NCI-H446 treated with DMSO at 0.1 percent for 48 hours (cell line): ENCODE measurements around the gene SLC2A1.

Experiments used
- DNase-seq: peaks from one replicate; lab custom pipeline; 2025; lab: John Stamatoyannopoulos, UW

Gene SLC2A1

GRCh38 chr1:42960566-42961311 is 2.1 kb upstream of the SLC2A1 start:
- no peak for DNase-seq

GRCh38 chr1:42960122-42960390 is 1.4 kb upstream of the SLC2A1 start:
- no peak for DNase-seq

GRCh38 chr1:42957880-42958487 is 684 bp downstream of the SLC2A1 start:
- DNase-seq = peak; percentile 12

- no peak for DNase-seq
Observed at GRCh38 chr1:42957229-42957879, 1.3 kb downstream of the SLC2A1 start.

GRCh38 chr1:42956739-42957138 is 1.9 kb downstream of the SLC2A1 start:
- DNase-seq = no peak

GRCh38 chr1:42955311-42956063 is 3.2 kb downstream of the SLC2A1 start:
- DNase-seq = no peak

GRCh38 chr1:42953182-42954180 is 5.2 kb downstream of the SLC2A1 start:
- DNase-seq = no peak

GRCh38 chr1:42952303-42953001 is 6.2 kb downstream of the SLC2A1 start:
- no peak for DNase-seq

- DNase-seq = no peak
Observed at GRCh38 chr1:42951588-42951987, 7.1 kb downstream of the SLC2A1 start.

GRCh38 chr1:42950116-42950481 is 8.6 kb downstream of the SLC2A1 start:
- no peak for DNase-seq

GRCh38 chr1:42949312-42950115 is 9.2 kb downstream of the SLC2A1 start:
- DNase-seq = no peak

- no peak for DNase-seq
Observed at GRCh38 chr1:42947965-42948732, 10.5 kb downstream of the SLC2A1 start.

GRCh38 chr1:42947117-42947516 is 11.6 kb downstream of the SLC2A1 start:
- DNase-seq = no peak

GRCh38 chr1:42946120-42946898 is 12.4 kb downstream of the SLC2A1 start:
- DNase-seq = no peak

GRCh38 chr1:42945164-42945563 is 13.5 kb downstream of the SLC2A1 start:
- no peak for DNase-seq

- DNase-seq = no peak
Observed at GRCh38 chr1:42944246-42944928, 14.3 kb downstream of the SLC2A1 start.

- no peak for DNase-seq
Observed at GRCh38 chr1:42943728-42944127, 14.9 kb downstream of the SLC2A1 start.

- no peak for DNase-seq
Observed at GRCh38 chr1:42943166-42943565, 15.5 kb downstream of the SLC2A1 start.
